ENCODE data around the gene VAT1L.

Gene VAT1L

DNA sequence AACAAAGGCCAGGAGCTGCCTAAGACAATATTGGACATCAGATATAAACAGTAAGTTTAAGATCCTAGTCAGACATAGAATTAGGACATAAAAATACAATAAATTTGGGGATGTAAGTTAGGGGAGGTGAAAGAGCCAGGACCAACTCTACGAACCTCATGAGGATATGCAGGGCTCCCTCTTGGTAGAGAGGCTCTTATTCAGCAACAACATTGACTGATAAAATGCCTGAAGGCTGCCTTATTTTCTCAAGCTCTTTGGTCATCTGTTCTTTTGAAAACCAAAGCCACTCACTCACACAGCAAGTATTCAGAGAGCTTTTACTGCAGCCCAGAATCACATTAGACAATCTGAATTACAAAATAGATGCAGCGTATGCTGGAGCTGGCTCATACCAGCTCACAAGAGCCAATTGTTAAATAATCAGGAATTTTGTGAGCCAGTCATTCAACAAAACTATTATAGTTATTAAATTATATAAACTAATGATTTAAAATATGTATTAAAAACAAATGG is 125.4 kb downstream of the VAT1L start:
- Histone ChIP-seq H3K4me1 (ENCODE audit: control insufficient read depth, insufficient read depth, low read length) (peaks cover 8% of the 10 kb centered on the region), H3K27me3 (ENCODE audit: control insufficient read depth in 1 of 2, insufficient read depth in 2 of 2, low read length in 2 of 2) (no peaks in the 10 kb centered on the region), H3K9ac (ENCODE audit: low read length in 2 of 2) (no peak overlapping the region), H3K9me3 (ENCODE audit: control insufficient read depth in 2 of 2, low read length in 2 of 2) (no peaks in the 10 kb centered on the region), H3K27ac (ENCODE audit: low read length) (no peak overlapping the region), H3K4me3 (ENCODE audit: low read length in 2 of 2) (no peak overlapping the region), H3K36me3 (ENCODE audit: control insufficient read depth in 2 of 2, insufficient read depth in 2 of 2, low read length in 2 of 2) (no peaks in the 10 kb centered on the region)

DNA sequence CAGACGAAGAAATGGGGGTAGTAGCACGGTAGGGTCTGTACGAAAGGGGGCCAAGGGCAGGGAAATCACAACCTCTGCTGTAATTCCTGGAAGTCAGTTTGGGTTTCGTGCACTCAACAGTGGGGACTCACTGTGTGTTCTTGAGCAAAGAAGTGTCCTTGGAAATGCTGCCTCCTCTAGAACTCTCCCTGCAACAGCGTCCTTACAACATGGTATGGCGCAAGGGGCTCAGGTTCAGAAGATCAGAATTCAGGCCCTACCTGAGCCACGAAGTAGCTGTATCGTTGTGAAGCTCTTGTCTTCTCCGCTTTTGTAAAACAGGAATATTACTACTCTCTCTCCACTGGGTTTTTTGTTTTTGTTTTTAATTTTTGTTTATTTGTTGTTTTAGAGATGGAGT is 127.7 kb downstream of the VAT1L start:
- no peak overlapping the region for H3K27ac ChIP-seq (ENCODE audit: low read length)
- peaks cover 12% of the 10 kb centered on the region for H3K4me1 ChIP-seq (ENCODE audit: control insufficient read depth, insufficient read depth, low read length)
- no peaks in the 10 kb centered on the region for H3K9me3 ChIP-seq (ENCODE audit: control insufficient read depth in 2 of 2, low read length in 2 of 2)
- H3K27me3 ChIP-seq (ENCODE audit: control insufficient read depth in 1 of 2, insufficient read depth in 2 of 2, low read length in 2 of 2): no peaks in the 10 kb centered on the region
- no peak overlapping the region for H3K9ac ChIP-seq (ENCODE audit: low read length in 2 of 2)
- H3K4me3 ChIP-seq (ENCODE audit: low read length in 2 of 2): no peak overlapping the region
- H3K36me3 ChIP-seq (ENCODE audit: control insufficient read depth in 2 of 2, insufficient read depth in 2 of 2, low read length in 2 of 2): no peaks in the 10 kb centered on the region

GRCh38 chr16:77917971-77918370 is 129.6 kb downstream of the VAT1L start:
- Histone ChIP-seq H3K4me3 (ENCODE audit: low read length in 2 of 2) (no peak overlapping the region), H3K27ac (ENCODE audit: low read length) (no peak overlapping the region), H3K9me3 (ENCODE audit: control insufficient read depth in 2 of 2, low read length in 2 of 2) (no peaks in the 10 kb centered on the region), H3K4me1 (ENCODE audit: control insufficient read depth, insufficient read depth, low read length) (peaks cover 12% of the 10 kb centered on the region), H3K9ac (ENCODE audit: low read length in 2 of 2) (no peak overlapping the region), H3K27me3 (ENCODE audit: control insufficient read depth in 1 of 2, insufficient read depth in 2 of 2, low read length in 2 of 2) (no peaks in the 10 kb centered on the region), H3K36me3 (ENCODE audit: control insufficient read depth in 2 of 2, insufficient read depth in 2 of 2, low read length in 2 of 2) (no peaks in the 10 kb centered on the region)

DNA sequence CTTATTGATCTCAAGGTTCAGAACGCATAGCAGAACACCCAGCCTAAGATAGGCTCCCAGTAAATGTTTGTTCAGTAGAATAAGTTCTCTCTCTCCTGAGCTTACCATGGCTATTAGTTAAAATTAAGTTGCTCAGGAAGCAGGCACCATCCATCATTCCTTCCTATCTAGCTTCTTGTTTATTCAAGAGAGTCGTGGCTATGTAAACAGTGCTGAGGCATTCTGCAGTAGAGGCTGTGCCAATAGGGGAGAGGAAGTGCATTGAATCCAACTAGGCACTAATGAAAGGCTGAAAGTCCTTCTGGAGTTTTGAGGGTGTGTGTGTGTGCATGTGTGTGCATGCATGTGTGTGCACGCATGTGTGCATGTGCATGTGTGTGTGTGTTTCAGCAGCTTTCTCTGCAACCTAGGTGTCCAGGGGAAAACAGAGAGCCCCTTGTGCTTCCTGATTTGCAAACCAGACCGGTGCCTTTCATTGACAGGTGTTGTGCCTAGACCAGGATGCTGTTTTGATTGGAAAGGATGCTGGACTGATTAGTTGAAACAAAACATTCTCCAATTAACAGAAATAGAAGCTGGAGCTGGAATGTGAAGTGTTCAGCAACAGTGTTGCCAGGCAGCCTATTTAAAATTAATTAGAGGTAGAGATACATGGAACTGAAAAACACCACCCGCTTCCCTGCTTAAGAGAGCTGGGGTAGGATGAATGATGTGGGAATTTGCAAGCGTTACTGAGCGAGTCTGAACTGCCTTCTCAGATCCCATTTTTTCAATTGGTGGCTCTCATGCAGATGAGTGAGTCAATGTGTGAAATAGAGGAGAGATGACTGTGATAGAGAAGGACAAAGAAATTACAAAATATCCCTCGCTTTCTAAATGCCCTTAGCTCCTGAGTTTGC is 130.7 kb downstream of the VAT1L start:
- no peak overlapping the region for H3K27ac ChIP-seq (ENCODE audit: low read length)
- no peaks in the 10 kb centered on the region for H3K9me3 ChIP-seq (ENCODE audit: control insufficient read depth in 2 of 2, low read length in 2 of 2)
- no peak overlapping the region for H3K9ac ChIP-seq (ENCODE audit: low read length in 2 of 2)
- no peaks in the 10 kb centered on the region for H3K27me3 ChIP-seq (ENCODE audit: control insufficient read depth in 1 of 2, insufficient read depth in 2 of 2, low read length in 2 of 2)
- peaks cover 12% of the 10 kb centered on the region for H3K4me1 ChIP-seq (ENCODE audit: control insufficient read depth, insufficient read depth, low read length)
- H3K4me3 ChIP-seq (ENCODE audit: low read length in 2 of 2): peak overlapping the region in 1 of 2 donors; percentile 30
- no peaks in the 10 kb centered on the region for H3K36me3 ChIP-seq (ENCODE audit: control insufficient read depth in 2 of 2, insufficient read depth in 2 of 2, low read length in 2 of 2)

- peaks cover 12% of the 10 kb centered on the region for H3K4me1 ChIP-seq (ENCODE audit: control insufficient read depth, insufficient read depth, low read length)
- no peaks in the 10 kb centered on the region for H3K9me3 ChIP-seq (ENCODE audit: control insufficient read depth in 2 of 2, low read length in 2 of 2)
- H3K4me3 ChIP-seq (ENCODE audit: low read length in 2 of 2): no peak overlapping the region
- H3K27ac ChIP-seq (ENCODE audit: low read length): no peak overlapping the region
- no peak overlapping the region for H3K9ac ChIP-seq (ENCODE audit: low read length in 2 of 2)
- H3K36me3 ChIP-seq (ENCODE audit: control insufficient read depth in 2 of 2, insufficient read depth in 2 of 2, low read length in 2 of 2): no peaks in the 10 kb centered on the region
- no peaks in the 10 kb centered on the region for H3K27me3 ChIP-seq (ENCODE audit: control insufficient read depth in 1 of 2, insufficient read depth in 2 of 2, low read length in 2 of 2)
Measured at GRCh38 chr16:77919761-77920415, 131.5 kb downstream of the VAT1L start.

GRCh38 chr16:77920984-77921383 is 132.6 kb downstream of the VAT1L start:
- H3K36me3 ChIP-seq (ENCODE audit: control insufficient read depth in 2 of 2, insufficient read depth in 2 of 2, low read length in 2 of 2): no peaks in the 10 kb centered on the region
- peaks cover 12% of the 10 kb centered on the region for H3K4me1 ChIP-seq (ENCODE audit: control insufficient read depth, insufficient read depth, low read length)
- H3K27me3 ChIP-seq (ENCODE audit: control insufficient read depth in 1 of 2, insufficient read depth in 2 of 2, low read length in 2 of 2): no peaks in the 10 kb centered on the region
- H3K4me3 ChIP-seq (ENCODE audit: low read length in 2 of 2): no peak overlapping the region
- no peak overlapping the region for H3K9ac ChIP-seq (ENCODE audit: low read length in 2 of 2)
- H3K9me3 ChIP-seq (ENCODE audit: control insufficient read depth in 2 of 2, low read length in 2 of 2): no peaks in the 10 kb centered on the region
- no peak overlapping the region for H3K27ac ChIP-seq (ENCODE audit: low read length)

GRCh38 chr16:77922228-77922754 is 133.9 kb downstream of the VAT1L start:
- H3K27me3 ChIP-seq (ENCODE audit: control insufficient read depth in 1 of 2, insufficient read depth in 2 of 2, low read length in 2 of 2): no peaks in the 10 kb centered on the region
- H3K4me1 ChIP-seq (ENCODE audit: control insufficient read depth, insufficient read depth, low read length): peaks cover 12% of the 10 kb centered on the region
- H3K36me3 ChIP-seq (ENCODE audit: control insufficient read depth in 2 of 2, insufficient read depth in 2 of 2, low read length in 2 of 2): no peaks in the 10 kb centered on the region
- H3K27ac ChIP-seq (ENCODE audit: low read length): no peak overlapping the region
- H3K9me3 ChIP-seq (ENCODE audit: control insufficient read depth in 2 of 2, low read length in 2 of 2): no peaks in the 10 kb centered on the region
- H3K4me3 ChIP-seq (ENCODE audit: low read length in 2 of 2): no peak overlapping the region
- no peak overlapping the region for H3K9ac ChIP-seq (ENCODE audit: low read length in 2 of 2)

- Histone ChIP-seq H3K27me3 (ENCODE audit: control insufficient read depth in 1 of 2, insufficient read depth in 2 of 2, low read length in 2 of 2) (no peaks in the 10 kb centered on the region), H3K4me3 (ENCODE audit: low read length in 2 of 2) (no peak overlapping the region), H3K36me3 (ENCODE audit: control insufficient read depth in 2 of 2, insufficient read depth in 2 of 2, low read length in 2 of 2) (no peaks in the 10 kb centered on the region), H3K4me1 (ENCODE audit: control insufficient read depth, insufficient read depth, low read length) (no peaks in the 10 kb centered on the region), H3K9ac (ENCODE audit: low read length in 2 of 2) (no peak overlapping the region), H3K9me3 (ENCODE audit: control insufficient read depth in 2 of 2, low read length in 2 of 2) (no peaks in the 10 kb centered on the region), H3K27ac (ENCODE audit: low read length) (no peak overlapping the region)
Measured at GRCh38 chr16:77925531-77925930, 137.2 kb downstream of the VAT1L start.

DNA sequence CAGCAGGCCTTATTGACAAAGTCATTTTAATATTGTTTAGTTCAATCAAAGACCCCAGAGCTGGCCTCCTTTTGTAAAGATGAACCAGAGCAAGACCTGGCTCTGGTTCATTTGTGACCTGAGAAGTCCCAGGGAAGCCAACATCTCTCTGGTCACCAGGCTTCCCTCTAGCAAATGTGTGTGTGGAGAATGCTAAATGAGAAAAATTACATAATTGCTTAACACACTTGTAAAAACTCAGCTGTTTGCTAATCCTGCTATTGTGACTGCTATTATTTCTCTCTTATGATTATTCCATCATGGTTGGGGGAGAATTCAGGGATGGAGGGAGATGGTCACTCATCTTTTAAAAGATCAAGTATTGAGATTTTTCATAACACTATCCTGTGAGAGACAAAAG is 139.7 kb downstream of the VAT1L start:
- no peaks in the 10 kb centered on the region for H3K27me3 ChIP-seq (ENCODE audit: control insufficient read depth in 1 of 2, insufficient read depth in 2 of 2, low read length in 2 of 2)
- H3K27ac ChIP-seq (ENCODE audit: low read length): no peak overlapping the region
- H3K36me3 ChIP-seq (ENCODE audit: control insufficient read depth in 2 of 2, insufficient read depth in 2 of 2, low read length in 2 of 2): no peaks in the 10 kb centered on the region
- H3K9me3 ChIP-seq (ENCODE audit: control insufficient read depth in 2 of 2, low read length in 2 of 2): no peaks in the 10 kb centered on the region
- no peaks in the 10 kb centered on the region for H3K4me1 ChIP-seq (ENCODE audit: control insufficient read depth, insufficient read depth, low read length)
- H3K4me3 ChIP-seq (ENCODE audit: low read length in 2 of 2): no peak overlapping the region
- no peak overlapping the region for H3K9ac ChIP-seq (ENCODE audit: low read length in 2 of 2)

- H3K9me3 ChIP-seq (ENCODE audit: control insufficient read depth in 2 of 2, low read length in 2 of 2): no peaks in the 10 kb centered on the region
- no peaks in the 10 kb centered on the region for H3K4me1 ChIP-seq (ENCODE audit: control insufficient read depth, insufficient read depth, low read length)
- H3K36me3 ChIP-seq (ENCODE audit: control insufficient read depth in 2 of 2, insufficient read depth in 2 of 2, low read length in 2 of 2): no peaks in the 10 kb centered on the region
- H3K9ac ChIP-seq (ENCODE audit: low read length in 2 of 2): no peak overlapping the region
- no peaks in the 10 kb centered on the region for H3K27me3 ChIP-seq (ENCODE audit: control insufficient read depth in 1 of 2, insufficient read depth in 2 of 2, low read length in 2 of 2)
- H3K27ac ChIP-seq (ENCODE audit: low read length): no peak overlapping the region
- H3K4me3 ChIP-seq (ENCODE audit: low read length in 2 of 2): no peak overlapping the region
Measured at GRCh38 chr16:77929004-77929403, 140.6 kb downstream of the VAT1L start.

Measured in stomach smooth muscle (tissue), 2 donors.